Astrocyte (in vitro differentiated cells and primary cell): ENCODE data around the gene TTLL7. TPM values are rescaled to one million over a fixed set of nuclear protein-coding genes. Genes with fewer than 3 reads are reported as not detected.

ENCODE experiments used
- DNase-seq: peaks from one replicate; pipeline ENCODE4 v3.0.0-alpha.2; 2010; ENCODE audit warnings: low read depth
- FAIRE-seq: peaks from 2 replicates; lab custom pipeline; 2011; peaks lifted over from hg19 to GRCh38; lab: Jason Lieb, UNC
- H2AFZ ChIP-seq: 2 replicates; pipeline ENCODE4 v1.6.0; 2012; ENCODE audit warnings: low read depth, low read length, inconsistent platforms
- H3K27ac ChIP-seq: 2 replicates; pipeline ENCODE4 v1.5.1; 2011; ENCODE audit warnings: low read depth, low read length, inconsistent platforms
- H3K27me3 ChIP-seq: 2 replicates; pipeline ENCODE4 v1.6.0; 2011; ENCODE audit warnings: low read length, inconsistent platforms; ENCODE audit not compliant: insufficient read depth
- H3K36me3 ChIP-seq: 2 replicates; pipeline ENCODE4 v1.5.1; 2011; ENCODE audit warnings: low read length, inconsistent platforms; ENCODE audit not compliant: insufficient read depth
- H3K4me1 ChIP-seq: 2 replicates; pipeline ENCODE4 v1.5.1; 2011; ENCODE audit warnings: low read length, inconsistent platforms; ENCODE audit not compliant: insufficient read depth
- H3K4me2 ChIP-seq: 2 replicates; pipeline ENCODE4 v1.6.0; 2012; ENCODE audit warnings: low read length, inconsistent platforms
- H3K4me3 ChIP-seq: 2 replicates; pipeline ENCODE4 v1.5.1; 2011; ENCODE audit warnings: low read depth, mild to moderate bottlenecking, low read length, inconsistent platforms; ENCODE audit not compliant: insufficient read depth
- H3K79me2 ChIP-seq: 2 replicates; pipeline ENCODE4 v1.6.0; 2012; ENCODE audit warnings: mild to moderate bottlenecking, low read length, inconsistent platforms; ENCODE audit not compliant: insufficient read depth
- H3K9ac ChIP-seq: 2 replicates; pipeline ENCODE4 v1.6.0; 2012; ENCODE audit warnings: mild to moderate bottlenecking, low read length, inconsistent platforms
- H3K9me3 ChIP-seq: 2 replicates; pipeline ENCODE4 v1.5.1; 2012; ENCODE audit warnings: low read depth, mild to moderate bottlenecking, low read length, inconsistent platforms; ENCODE audit not compliant: insufficient read depth
- H4K20me1 ChIP-seq: 2 replicates; pipeline ENCODE4 v1.6.0; 2012; ENCODE audit warnings: low read length, inconsistent platforms; ENCODE audit not compliant: insufficient read depth
- H3K27ac Mint-ChIP-seq: one replicate; pipeline ENCODE4 v1.8.0; 2021; ENCODE audit warnings: mild to moderate bottlenecking, mixed read lengths; ENCODE audit not compliant: unreplicated experiment
- H3K27me3 Mint-ChIP-seq: one replicate; pipeline ENCODE4 v1.8.0; 2021; ENCODE audit warnings: low read depth, mixed read lengths; ENCODE audit not compliant: unreplicated experiment
- H3K36me3 Mint-ChIP-seq: one replicate; pipeline ENCODE4 v1.8.0; 2021; ENCODE audit warnings: low read depth, mixed read lengths; ENCODE audit not compliant: unreplicated experiment
- H3K4me1 Mint-ChIP-seq: one replicate; pipeline ENCODE4 v1.8.0; 2021; ENCODE audit warnings: low read depth, mixed read lengths; ENCODE audit not compliant: unreplicated experiment
- H3K4me3 Mint-ChIP-seq: one replicate; pipeline ENCODE4 v1.8.0; 2021; ENCODE audit warnings: mild to moderate bottlenecking, moderate library complexity, mixed read lengths; ENCODE audit not compliant: unreplicated experiment
- H3K9me3 Mint-ChIP-seq: one replicate; pipeline ENCODE4 v1.8.0; 2021; ENCODE audit warnings: mild to moderate bottlenecking, mixed read lengths; ENCODE audit not compliant: unreplicated experiment
- CTCF ChIP-seq: IDR thresholded peaks from 2 replicates; pipeline ENCODE4 v1.5.1; 2011; ENCODE audit warnings: low read depth, mild to moderate bottlenecking, inconsistent platforms, low read length, moderate library complexity; ENCODE audit not compliant: insufficient read depth
- EZH2 ChIP-seq: IDR thresholded peaks from 2 replicates; pipeline ENCODE4 v1.6.1; 2012; ENCODE audit warnings: mild to moderate bottlenecking, low read length, inconsistent platforms; ENCODE audit not compliant: insufficient read depth
- total RNA-seq: library from RNA; stranded (reverse); gene quantifications from 2 replicates; pipeline ENCODE4 v1.2.1, GENCODE V29; 2021

TTLL7 gene
- total RNA-seq, 1 donor from 2014 or later: 28.5 TPM

GRCh38 chr1:84010136-84010535, 11.2 kb upstream of the TTLL7 start:
- H3K27me3 Mint-ChIP-seq: peaks cover 8% of the 10 kb centered on the region
- no peak for FAIRE-seq
- no peak overlapping the region for H2AFZ ChIP-seq

GRCh38 chr1:84008631-84009030, 9.7 kb upstream of the TTLL7 start:
- TF ChIP-seq CTCF (no peak), EZH2 (no peak)
- no peak overlapping the region for H3K4me3 Mint-ChIP-seq
- no peaks in the 10 kb centered on the region for H3K4me1 Mint-ChIP-seq
- H3K36me3 Mint-ChIP-seq: no peaks in the 10 kb centered on the region
- Histone ChIP-seq H3K27ac (no peak overlapping the region), H3K4me2 (no peak overlapping the region), H3K4me3 (no peak overlapping the region), H3K4me1 (no peaks in the 10 kb centered on the region), H3K79me2 (no peaks in the 10 kb centered on the region), H2AFZ (no peak overlapping the region), H4K20me1 (no peaks in the 10 kb centered on the region), H3K27me3 (no peaks in the 10 kb centered on the region), H3K36me3 (no peaks in the 10 kb centered on the region), H3K9ac (no peak overlapping the region), H3K9me3 (no peaks in the 10 kb centered on the region)
- DNase-seq: no peak
- peaks cover 8% of the 10 kb centered on the region for H3K27me3 Mint-ChIP-seq
- H3K27ac Mint-ChIP-seq: no peak overlapping the region
- FAIRE-seq: no peak
- H3K9me3 Mint-ChIP-seq: peaks cover 8% of the 10 kb centered on the region

More at GRCh38 chr1:84010136-84010535, 11.2 kb upstream of the TTLL7 start:
- no peak for DNase-seq
- Mint-ChIP-seq H3K27ac (no peak overlapping the region), H3K36me3 (no peaks in the 10 kb centered on the region), H3K4me3 (no peak overlapping the region), H3K4me1 (no peaks in the 10 kb centered on the region), H3K9me3 (peaks cover 8% of the 10 kb centered on the region)
- Histone ChIP-seq H3K4me2 (no peak overlapping the region), H3K27ac (no peak overlapping the region), H3K79me2 (no peaks in the 10 kb centered on the region), H3K4me3 (no peak overlapping the region), H3K36me3 (no peaks in the 10 kb centered on the region), H3K4me1 (no peaks in the 10 kb centered on the region), H3K27me3 (no peaks in the 10 kb centered on the region), H3K9me3 (no peaks in the 10 kb centered on the region), H3K9ac (no peak overlapping the region), H4K20me1 (no peaks in the 10 kb centered on the region)
- no peak for TF ChIP-seq CTCF
- no peak for TF ChIP-seq EZH2

- Histone ChIP-seq H3K9me3 (no peaks in the 10 kb centered on the region), H3K4me2 (no peak overlapping the region), H2AFZ (no peak overlapping the region), H3K36me3 (no peaks in the 10 kb centered on the region), H3K27ac (no peak overlapping the region), H3K9ac (no peak overlapping the region), H3K4me3 (no peak overlapping the region), H3K4me1 (no peaks in the 10 kb centered on the region), H3K27me3 (no peaks in the 10 kb centered on the region), H3K79me2 (no peaks in the 10 kb centered on the region), H4K20me1 (no peaks in the 10 kb centered on the region)
- FAIRE-seq (no peak), DNase-seq (no peak)
- TF ChIP-seq CTCF: no peak
- no peak for TF ChIP-seq EZH2
- Mint-ChIP-seq H3K27me3 (peaks cover 11% of the 10 kb centered on the region), H3K36me3 (no peaks in the 10 kb centered on the region), H3K4me1 (no peaks in the 10 kb centered on the region), H3K27ac (no peak overlapping the region), H3K4me3 (no peak overlapping the region), H3K9me3 (peaks cover 8% of the 10 kb centered on the region)
Observed at GRCh38 chr1:84006591-84006990, 7.7 kb upstream of the TTLL7 start.
